T1000 (cell line): ENCODE measurements around the gene MEAK7.

Source experiments
- DNase-seq: peaks from one replicate; lab custom pipeline; 2025; ENCODE audit warnings: mixed read lengths; lab: John Stamatoyannopoulos, UW

MEAK7 gene

DNA sequence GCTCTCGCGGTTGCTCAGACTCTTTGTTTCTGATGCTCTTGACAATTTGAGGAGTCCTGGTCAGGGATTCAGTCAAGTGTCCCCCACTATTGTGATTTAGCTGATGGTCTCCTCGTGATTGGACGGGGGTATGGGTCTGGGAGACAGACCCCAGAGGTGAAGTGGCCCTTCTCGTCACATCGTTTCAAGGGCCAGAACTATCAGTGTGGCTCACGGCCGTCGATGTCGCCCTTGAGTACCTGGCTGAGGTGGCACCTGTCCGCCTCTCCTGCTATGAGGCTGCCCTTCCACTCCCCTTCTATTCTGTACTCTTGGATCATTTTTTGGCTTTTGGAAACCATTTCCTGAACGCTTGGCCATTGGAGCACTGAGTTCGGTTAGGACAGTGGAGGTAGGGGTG is 7.4 kb upstream of the MEAK7 start:
- no peak for DNase-seq

DNA sequence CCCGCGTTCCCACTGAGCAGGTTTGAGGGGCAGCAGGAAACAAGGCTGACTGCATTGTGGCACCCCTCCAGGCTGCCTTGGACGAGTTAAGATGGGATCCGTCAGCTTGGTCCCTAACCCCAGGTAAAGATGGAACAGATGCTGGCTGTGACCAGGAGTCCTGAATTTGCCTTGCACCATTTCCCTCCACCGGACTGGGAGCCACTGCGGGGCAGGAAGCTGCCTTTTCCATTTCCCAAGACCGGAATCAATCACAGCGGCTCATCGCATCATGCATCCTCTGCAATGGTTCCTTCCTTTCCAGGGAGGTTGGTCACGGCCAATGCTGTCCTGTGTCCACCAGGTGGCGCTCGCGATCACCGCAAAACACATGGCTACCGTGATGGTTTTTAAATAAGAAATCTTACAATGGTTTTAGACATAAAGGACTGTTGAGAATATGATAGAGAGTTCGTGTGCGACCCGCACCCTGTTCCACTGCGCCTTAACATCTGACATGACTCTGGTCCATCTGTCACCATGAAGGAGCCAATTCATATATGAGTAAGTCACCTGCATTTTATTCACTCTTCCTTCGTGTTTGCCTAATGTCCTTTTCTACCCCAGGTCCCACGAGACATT is 6.8 kb upstream of the MEAK7 start:
- DNase-seq = peak; percentile 56

DNA sequence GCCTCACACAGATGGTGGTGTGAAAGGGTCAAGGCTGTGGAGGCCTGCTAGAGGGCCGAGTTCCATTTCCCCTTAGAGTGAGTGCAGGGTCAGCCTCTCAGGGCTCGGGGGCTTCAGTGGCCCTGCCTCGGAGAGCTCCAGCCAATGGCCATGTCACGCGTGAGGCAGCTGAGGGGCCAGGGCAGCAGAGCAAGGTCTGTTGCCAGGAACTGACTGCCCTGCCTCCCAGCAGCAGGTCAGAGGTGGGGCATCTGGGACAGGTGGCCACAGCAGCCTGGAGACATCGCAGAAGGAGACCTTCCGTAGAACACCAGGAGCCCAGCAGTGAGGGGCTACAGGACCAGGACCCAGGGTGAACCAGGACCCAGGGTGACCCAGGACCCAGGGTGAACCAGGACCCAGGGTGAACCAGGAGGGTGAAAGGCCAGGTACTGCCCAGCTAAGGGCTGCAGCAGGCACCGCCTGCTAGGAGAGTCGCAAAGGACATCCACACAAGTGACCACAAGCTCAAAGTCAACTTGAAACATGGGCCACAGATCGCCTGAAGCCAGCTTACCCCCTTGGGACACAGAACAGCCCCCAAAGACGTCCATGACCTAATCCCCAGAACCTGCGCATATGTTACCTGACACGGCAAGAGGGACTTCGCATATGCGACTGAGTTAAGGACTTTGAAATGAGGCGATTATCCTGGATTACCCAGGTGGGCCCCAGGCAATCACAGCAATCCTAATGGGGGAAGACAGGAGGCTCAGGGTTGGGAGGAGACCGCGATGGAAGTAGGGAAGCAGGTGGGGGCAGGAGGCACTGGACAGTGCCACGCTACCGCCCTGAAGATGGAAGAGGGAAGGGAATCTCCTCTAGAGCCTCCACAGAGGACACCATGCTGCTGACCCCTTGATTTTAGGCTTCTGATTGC is 4.8 kb upstream of the MEAK7 start:
- DNase-seq = no peak

DNA sequence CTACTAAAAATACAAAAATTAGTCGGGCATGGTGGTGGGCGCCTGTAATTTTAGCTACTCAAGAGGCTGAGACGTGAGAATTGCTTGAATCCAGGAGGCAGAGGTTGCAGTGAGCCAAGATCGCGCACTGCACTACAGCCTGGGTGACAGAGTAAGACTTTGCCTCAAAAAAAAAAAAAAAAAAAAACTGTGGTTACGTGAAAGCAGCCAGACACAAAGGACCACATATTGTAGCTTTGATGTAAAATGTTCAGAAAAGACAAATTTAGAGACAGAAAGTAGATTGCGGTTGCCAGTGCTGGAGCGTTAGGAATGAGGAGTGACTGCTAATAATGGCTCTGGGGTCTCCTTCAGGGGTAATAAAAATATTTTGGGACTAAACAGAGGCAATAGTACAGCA is 4.0 kb upstream of the MEAK7 start:
- no peak for DNase-seq

DNA sequence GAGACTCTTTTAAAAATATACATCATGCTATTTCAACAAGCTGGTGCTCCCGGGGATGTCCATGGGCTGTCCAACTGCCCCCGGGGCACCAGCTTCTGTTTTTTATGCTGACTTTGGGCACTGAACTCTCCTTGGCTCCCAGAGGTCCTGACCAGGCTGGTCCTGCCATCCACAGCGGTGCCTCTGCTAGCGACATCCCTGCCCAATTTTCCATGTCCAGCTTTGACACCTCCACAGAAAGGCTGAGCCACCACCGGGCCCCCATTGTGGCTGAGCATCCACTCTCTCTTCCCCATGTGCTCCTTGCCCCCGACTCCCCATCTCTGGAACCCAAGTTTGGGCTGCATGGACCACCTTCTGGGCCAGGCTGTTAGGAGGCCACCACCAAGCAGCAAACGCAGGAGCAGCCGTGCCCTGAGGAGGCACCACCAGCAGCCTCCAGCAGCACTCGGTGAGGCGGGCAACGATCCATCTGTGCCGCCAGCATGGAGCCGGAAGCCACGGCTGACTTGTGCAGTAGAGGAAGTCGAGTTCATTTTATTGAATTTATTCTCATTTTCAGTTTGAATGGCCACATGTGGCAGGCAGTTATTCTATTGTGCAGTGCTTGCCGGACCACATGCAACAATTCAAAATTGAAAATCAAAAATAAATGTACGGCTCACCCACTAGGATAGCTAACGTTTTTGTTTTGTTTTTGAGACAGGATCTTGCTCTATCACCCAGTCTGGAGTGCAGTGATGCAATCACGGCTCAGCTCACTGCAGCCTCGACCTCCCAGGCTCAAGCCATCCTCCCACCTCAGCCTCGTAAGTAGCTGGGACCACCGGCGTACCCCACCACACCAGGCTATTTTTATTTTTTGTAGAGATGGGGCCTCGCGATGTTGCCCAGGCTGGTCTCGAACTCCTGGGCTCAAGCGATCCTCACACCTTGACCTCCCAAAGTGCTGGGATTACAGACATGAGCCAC is 2.8 kb upstream of the MEAK7 start:
- DNase-seq = no peak

DNA sequence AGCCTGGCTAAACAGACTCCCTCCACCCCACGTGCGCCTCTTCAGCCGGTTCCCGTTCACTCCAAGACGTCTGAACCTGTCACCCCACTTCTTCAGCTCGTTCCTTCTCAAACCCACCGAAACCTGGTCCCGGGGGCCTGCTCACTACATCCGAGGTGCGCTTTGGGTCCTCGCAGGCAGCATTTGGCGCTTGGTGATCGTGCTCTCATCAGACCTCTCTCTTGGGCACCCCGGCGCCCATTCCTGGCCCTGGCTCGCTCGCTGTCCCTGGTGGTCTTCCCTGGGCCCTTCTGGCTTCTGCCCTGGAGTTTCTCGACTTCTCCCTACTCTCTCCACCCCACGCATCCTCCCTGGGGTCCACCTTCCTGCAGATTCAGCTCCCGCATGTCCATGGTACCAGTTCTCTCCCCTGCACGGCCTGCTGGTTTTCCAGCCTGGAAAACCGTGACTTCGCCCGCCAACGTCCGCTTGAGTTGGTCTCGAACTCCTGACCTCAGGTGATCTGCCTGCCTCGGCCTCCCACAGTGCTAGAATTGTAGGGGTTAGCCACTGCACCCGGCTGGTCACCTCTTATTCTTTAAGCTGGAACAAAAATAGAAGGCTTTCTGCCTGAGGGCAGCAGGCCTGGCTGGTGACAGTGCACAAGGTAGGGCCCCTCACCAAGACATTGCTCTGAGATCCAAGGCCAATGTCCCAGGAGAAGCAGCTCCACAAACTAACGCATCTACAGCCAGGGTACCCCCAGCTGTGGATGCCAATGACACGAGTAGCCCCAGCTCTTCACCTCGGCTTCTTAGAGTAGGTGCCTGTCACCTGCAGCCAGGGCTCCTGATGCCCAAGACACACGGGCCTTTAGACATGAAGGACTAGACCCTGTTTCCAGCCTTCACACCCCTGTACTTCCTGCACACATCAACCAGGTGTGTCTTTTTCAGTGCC is 1.1 kb upstream of the MEAK7 start:
- DNase-seq = no peak

DNA sequence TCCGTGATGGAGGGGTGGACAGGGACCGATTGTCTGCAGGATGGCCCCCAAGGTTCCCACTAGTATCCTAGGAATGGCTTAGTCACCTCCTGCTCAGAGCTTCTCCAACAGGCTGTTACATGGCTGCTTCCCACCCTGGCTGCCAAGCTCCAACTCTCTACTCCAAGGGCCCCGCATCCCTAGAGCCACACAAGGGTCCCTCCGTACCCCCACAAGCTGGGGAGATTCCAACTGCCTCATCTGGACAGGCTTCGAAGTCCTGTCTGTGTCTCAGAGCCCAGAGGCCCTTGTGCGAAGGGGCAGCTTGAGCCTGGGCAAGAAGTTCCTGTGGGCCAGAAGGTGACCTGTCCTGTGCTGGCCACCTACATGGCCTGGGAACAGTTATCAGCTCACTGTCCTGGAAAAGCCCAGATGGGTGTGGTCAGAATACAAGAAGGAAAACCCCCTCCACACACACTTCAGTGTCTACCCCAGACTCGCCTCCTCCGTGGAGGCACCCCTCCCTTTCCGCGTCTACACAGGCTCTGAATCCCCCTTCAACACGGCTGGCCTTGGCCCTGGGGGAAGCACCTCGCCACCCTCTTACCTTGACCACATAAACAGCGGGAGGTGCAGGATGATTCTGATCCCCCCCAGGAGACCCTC is 586 bp downstream of the MEAK7 start:
- no peak for DNase-seq

DNA sequence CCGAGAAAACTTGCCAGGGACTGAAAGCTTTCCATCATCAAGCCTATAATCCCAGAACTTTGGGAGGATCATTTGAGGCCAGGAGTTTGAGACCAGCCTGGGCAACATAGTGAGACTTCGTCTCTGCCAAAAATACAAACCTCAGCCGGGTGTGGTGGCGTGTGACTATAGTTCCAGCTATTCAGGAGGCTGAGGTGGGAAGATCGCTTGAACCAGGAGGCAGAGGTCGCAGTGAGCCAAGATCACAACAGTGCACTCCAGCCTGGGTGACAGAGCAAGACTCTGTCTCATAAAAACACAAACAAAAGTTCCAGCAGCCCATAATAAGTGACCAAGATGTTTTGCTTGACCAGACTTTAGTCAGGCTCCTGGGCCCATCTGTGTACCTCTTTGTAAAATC is 1.9 kb downstream of the MEAK7 start:
- no peak for DNase-seq

DNA sequence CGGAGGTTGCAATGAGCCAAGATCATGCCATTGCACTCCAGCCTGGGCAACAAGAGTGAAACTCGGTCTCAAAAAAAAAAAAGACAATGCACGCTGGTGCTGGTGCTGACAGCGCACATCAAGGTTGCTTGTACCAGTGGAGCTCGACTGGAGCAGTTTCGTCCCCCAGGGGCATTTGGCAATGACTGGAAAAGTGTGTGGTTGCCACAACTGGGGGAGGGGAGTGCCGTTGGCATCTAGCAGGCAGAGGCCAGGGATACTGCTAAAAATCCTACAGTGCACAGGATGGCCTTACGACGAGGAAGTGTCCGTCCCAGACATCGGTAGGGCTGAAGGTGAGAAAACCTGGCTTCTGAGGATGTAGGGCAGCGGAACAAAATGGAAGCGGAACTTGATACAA is 2.4 kb downstream of the MEAK7 start:
- DNase-seq = no peak

DNA sequence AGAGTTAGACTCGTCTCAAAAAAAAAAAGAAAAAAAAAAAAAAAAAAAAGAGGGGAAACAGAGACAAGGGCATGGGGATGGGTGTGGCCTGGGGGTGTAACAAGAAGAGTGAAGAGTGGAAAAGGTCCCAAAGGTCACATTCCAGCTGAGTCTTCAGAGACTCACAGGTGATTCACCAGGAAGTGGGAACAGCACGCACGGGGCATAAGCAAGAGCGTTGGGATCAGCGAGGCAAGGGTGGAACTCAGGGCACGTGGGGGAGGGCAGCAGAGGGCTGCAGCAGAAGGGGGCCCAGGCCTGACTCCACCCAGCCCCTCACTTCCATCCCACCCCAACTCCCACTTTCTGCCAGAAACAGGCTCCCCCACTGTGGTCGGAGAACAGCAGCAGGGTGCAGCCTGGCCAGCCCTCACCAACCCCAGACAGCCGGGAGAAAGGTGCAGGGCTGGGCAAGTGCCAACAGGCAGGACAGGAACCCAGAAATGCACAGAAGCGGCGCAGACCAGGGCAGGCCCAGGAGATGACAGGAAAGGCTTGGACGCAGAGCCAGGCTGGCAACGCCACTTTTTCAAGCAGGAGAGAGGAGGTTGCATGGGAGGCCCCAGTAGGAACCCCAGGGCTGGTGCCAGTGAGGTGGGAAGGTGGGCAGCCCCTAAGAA is 3.3 kb downstream of the MEAK7 start:
- no peak for DNase-seq

DNA sequence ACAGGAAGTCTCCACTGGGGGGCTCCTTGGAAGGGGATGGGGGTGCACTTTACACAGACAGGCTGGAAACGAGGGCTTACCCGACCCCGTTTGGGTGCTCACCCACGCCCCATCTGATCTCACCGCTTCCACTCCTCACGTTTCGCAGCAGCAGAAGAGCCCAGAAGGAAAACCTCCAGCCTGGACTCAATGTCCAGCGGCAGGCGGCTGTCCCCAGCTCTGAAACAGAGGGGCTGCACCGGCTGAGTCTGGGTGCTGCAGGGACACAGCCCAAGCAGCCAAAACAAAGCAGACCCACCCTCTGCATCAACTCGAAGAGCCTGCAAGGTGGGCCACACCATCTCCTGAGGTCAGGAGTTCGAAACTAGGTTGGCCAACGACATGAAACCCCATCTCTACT is 3.9 kb downstream of the MEAK7 start:
- no peak for DNase-seq

DNA sequence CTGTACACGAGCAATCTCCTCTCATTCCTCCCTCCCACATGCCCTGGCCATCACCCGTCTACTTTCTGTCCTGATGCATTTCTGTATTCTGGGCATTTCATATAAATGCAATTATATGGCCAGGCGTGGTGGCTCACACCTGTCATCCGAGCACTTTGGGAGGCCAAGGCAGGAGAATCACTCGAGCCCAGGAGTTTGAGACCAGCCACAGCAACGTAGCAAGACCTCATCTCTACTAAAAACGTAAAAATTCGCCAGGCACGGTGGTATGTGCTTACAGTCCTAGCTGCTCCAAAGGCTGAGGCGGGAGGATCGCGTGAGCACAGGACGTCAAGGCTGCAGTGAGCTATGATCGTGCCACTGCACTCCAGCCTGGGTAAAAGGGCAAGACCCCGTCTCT is 4.8 kb downstream of the MEAK7 start:
- no peak for DNase-seq

DNA sequence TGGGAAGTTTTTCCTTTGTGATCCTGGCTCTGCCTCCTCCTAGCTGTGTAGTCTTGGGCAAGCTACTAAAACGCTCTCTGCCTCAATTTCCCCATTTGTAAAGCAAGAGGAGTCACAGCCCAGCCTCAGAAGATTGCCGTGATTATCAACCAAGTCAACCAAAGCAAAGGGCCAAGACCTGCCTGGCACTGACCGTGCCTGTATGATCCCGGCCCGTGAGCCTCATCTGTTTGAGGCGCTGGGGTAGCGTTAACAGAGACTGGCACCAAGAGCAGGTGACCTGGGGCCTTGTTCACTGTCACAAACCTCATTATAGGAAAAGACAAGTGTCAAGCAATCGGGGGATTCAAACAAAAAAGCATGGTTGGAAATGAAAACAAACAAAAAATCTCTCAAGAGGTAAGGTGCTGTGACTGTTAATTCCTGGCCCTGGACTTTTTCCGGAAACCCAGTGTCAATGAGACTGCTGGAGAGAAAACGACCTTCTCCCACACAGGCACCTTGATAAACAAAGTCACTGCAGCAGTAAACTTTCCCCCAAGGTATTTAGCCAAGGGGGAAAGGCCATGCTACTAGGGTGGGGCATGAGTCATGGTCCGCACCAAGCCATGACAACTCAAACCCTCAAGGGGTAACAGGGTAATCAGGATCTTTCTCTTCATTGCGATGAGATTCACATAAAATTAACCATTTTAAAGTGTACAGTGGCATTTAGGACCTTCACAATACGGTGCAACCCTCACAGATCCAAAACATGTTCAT is 5.4 kb downstream of the MEAK7 start:
- no peak for DNase-seq

DNA sequence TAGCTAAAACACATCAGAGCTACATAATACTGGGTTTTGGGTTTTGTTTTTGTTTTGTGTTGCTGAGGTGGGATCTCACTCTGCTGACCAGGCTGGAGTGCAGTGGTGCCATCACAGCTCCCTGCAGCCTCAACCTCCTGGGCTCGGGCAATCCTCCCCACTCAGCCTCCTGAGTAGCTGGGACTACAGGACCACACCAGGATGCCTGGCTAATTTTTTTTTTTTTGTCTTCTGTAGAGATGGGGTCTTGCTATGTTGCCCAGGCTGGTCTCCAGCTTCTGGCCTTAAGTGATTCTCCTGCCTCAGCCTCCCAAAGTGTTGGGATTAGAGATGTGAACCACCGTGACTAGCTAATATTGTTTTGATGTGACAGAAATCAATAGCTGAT is 6.2 kb downstream of the MEAK7 start:
- DNase-seq = no peak

DNA sequence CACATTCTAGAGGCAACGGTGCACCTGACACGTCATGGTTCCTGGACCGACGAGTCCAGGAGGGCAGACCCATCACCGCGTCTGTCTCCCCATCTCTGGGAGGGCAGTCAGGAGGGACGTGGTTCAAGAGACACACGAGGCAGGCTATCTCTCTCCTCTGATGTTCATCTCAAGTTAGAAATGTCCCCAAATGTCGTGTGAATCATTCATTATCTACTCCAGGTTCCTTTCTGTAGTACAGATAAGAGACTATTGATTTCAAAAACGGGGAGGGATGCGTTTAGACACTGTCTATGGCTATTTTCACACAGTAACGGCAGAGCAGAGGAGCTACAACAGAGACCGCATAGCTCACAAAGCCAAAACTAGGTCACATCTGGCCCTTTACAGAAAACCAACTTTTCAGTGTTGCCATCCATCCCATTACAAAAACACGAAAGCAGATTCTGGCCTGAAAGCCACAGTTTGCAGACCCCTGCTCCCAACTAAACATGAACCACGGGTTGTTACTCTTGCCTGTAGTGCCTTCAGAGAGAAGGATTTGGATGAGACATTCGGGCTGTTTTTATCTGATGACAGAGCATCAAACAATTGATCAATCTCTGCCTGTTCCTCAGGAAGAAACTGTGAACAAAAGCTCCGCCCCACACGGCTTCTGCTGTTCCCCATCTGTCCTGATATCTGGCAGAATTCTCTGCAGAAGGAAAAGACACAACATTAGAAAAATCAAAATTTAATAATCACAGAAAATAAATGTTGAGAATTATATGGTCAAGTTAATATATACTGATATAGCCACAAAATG is 6.8 kb downstream of the MEAK7 start:
- no peak for DNase-seq

DNA sequence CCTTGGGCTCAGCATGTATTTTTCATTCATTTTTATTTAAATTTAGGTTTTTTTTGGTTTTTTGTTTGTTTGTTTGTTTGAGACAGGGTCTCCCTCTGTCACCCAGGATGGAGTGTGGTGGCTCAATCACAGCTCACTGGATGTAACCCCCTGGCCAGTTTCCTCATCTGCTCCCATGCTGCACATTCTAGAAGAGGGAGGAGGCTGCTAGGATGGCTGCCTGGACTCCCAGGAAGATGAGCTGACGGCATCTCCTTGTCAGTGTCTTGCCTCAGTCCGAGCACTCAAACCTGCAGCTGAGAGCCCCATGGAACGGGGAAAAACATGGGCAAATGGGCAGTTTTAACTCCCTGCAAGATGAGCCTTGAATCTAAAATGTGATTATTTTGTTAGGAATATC is 7.5 kb downstream of the MEAK7 start:
- DNase-seq = no peak

DNA sequence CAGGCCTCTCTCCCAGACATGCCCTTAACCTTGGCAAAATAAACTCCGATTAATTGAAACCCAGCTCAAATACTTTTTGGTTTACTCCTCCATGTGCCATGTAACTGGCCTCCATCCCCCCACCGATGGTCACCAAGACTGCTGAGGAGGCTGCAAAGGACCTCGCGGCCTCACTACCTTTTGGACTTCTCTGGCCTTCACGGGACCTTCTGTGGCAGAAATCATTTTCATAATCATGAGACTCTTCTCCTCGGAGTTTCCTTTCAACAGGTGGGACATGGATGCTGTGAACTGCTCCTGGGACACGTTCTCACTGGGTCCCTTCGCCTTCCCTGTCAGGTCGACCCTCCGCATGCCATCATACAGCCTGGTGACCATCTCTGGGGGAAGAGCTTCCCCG is 9.0 kb downstream of the MEAK7 start:
- no peak for DNase-seq

DNA sequence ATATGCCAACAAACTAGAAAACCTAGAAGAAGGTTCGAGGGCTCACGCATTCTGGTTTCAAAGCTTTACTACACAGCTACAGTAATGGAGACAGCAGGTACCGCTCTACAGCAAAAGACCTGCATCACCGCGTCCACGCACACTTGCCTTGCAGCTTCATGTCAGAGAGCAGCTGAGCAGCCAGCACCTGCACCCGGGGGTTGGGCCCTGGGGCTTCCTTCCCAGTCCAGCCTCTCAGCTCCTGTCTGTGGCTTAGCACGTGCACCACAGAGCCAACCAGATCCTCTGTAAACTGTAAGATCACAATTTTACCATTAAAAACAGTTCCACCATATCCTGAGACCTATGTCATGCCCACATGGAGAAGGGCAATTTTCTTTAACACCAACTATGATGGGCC is 15.3 kb downstream of the MEAK7 start:
- DNase-seq = no peak

DNA sequence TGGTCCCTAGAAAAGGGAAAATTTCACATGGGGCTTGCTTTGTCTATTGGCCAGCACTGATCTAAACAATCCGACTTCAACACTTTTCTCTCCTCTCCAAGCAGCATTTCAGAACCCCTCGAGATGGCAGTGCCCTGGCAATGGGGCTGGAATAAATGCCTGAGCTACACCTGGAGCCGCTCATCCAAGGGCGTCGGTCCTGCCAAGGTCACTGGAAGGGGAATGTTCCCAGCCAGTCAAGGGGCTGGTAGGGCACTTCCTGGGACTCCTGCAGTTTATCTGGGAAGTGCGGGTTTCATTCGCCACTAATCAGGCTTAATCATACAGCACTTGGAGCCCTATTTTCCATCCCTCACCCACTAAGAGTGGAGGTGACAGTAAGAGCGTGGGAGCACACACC is 17.1 kb downstream of the MEAK7 start:
- DNase-seq = no peak
